PC-9 (cell line): Measurements from ENCODE around the gene SPIRE2.

Experiments
- EZH2 ChIP-seq: fragments of 200-600 bp; sonication (generic); IDR thresholded peaks from 2 replicates; pipeline ENCODE4 v1.8.0; 2017; ENCODE audit warnings: antibody characterized with exemption, low read depth
- TF ChIP-seq, protein P1 (sequence below): fragments of 200-600 bp; sonication (generic); conservative IDR thresholded peaks from 2 replicates; pipeline ENCODE4 v1.6.1; 2017; ENCODE audit warnings: mixed run types, antibody characterized with exemption, mild to moderate bottlenecking, moderate library complexity

DNA sequence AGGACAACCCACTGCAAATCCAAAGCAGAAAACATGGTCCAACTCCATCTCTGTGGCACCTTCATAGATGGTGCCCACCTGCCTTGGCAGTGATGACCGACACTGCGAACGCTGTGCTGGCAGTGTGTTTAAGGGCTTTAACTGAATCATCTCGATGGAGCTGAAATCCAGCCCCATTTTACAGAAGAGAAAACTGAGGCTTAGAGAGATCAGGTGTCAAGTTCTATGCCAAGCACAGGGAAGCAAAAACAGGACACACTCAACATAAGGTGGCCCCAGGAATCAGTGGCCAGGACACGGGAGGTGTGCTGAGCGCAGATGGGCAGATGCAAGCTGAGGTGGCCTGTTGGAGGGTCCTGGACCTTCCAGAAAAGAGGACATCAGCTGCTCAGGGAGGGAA, 34.5 kb downstream of the SPIRE2 start:
- TF ChIP-seq, protein P1, sequence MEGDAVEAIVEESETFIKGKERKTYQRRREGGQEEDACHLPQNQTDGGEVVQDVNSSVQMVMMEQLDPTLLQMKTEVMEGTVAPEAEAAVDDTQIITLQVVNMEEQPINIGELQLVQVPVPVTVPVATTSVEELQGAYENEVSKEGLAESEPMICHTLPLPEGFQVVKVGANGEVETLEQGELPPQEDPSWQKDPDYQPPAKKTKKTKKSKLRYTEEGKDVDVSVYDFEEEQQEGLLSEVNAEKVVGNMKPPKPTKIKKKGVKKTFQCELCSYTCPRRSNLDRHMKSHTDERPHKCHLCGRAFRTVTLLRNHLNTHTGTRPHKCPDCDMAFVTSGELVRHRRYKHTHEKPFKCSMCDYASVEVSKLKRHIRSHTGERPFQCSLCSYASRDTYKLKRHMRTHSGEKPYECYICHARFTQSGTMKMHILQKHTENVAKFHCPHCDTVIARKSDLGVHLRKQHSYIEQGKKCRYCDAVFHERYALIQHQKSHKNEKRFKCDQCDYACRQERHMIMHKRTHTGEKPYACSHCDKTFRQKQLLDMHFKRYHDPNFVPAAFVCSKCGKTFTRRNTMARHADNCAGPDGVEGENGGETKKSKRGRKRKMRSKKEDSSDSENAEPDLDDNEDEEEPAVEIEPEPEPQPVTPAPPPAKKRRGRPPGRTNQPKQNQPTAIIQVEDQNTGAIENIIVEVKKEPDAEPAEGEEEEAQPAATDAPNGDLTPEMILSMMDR: no peak
- TF ChIP-seq EZH2: no peak
